DMS79 (cell line): ENCODE measurements around the gene ACAD9.
"Not testable (repeated sequence)": the region's sequence is repeated elsewhere in the genome, so short reads cannot be mapped to it uniquely, and the experiment has no call there.

ENCODE experiments used
- DNase-seq: peaks from one replicate; lab custom pipeline; 2025; lab: John Stamatoyannopoulos, UW

Gene ACAD9

DNA sequence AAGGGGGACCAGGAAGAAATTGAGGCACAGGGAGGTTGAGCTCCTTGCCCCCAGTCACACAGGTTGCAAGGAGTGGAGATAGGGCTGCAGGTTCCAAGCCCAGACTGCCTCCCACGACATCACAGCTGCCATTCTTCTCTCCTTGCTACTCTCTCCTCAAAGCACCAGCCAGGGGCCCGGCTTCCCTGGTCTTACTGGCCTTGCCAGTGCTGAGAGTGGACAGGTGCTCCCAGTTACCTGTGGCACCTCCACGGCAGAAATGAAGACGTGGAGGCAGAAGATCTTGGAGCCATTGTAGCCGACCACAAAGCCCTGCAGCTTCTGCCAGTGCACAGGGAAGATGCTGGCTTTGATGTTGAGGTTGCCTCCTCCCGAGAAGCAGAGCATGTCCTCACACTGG, 17.9 kb upstream of the ACAD9 start:
- no peak for DNase-seq

DNA sequence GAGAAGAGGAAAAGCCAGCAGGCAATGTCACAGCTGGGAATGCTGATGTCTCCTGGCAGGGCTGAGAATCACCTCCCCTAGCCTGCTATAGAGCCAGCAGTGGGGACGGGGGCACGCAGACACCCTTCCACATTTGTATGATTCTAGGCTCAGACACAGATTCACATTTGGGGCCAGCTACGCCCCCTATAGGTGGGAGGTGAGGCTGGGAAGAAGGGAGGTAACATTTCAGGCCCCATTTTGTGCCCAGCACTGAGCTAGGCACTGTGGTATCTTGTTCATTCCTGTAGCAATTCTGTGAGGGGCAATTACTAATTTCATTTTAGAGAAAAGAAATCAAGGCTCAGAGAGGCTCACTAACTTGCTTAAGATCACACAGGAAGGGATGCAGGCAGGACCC, 15.9 kb upstream of the ACAD9 start:
- DNase-seq, result no peak

DNA sequence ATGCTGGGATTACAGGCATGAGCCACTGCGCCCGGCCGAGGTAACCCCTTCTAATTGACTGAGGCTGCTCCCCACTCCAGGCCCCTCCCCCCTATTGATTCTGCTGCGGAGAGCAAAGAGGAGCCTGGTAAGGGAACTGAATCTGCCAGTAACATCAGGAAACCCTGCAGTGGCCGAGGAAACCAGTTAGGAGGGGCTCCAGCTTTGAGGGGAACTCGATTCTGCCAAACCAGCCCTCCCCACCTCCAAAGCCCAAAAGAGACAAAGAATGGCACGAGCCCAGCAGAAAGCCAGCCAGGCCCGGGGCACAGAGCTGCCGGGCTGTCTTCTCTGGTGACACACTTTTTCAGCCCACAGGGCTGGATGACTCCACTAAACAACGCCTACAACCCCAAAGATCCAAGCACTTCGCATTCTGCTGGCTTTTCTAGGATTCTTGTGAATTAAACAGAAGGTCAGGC, 15.0 kb upstream of the ACAD9 start:
- no peak for DNase-seq

DNA sequence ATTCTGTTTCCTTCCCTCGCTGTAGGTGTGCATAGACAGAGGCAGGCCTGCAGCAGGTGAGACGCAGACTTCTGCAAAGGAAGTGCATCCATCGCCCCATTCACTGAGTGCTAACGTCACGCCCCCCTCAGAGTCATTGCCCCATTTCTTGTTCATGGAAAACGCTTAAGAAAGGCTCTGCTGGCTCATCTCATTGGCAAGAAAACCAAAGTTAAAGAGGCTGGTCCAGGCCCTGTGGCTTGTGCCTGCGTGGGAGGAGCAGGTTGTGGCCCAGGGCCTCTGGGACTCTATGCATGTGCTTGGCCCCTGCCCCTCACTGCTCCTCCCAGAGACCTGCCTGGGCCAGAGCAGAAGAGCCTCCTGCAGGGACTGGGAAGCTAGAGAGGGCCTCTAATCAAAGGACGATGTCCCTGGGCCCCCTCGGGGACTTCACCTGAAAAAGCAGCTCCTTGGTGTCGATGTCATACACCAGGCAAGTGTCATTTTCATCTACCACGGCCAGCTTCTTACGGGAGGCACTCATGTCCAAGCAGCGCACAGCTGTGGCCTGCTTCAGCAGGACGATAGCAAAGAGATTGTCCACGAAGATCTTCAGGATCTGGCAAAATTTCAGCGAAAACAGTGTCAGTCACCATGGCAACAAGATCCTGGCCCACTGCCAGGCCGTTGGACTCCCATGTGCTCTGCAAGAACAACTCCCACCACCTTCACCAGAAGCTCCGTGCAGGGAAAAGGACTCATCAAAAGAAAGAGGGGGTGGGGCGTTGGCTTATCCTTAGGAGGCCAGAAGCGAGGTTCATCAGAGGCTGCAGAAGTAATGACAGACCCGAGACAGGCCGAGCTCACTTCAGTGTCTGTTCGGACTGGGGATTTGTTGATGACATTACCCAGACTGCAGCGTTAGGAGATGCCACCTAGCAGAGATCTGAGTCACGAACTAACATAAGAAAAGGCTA, 14.3 kb upstream of the ACAD9 start:
- not testable (repeated sequence) for DNase-seq

DNA sequence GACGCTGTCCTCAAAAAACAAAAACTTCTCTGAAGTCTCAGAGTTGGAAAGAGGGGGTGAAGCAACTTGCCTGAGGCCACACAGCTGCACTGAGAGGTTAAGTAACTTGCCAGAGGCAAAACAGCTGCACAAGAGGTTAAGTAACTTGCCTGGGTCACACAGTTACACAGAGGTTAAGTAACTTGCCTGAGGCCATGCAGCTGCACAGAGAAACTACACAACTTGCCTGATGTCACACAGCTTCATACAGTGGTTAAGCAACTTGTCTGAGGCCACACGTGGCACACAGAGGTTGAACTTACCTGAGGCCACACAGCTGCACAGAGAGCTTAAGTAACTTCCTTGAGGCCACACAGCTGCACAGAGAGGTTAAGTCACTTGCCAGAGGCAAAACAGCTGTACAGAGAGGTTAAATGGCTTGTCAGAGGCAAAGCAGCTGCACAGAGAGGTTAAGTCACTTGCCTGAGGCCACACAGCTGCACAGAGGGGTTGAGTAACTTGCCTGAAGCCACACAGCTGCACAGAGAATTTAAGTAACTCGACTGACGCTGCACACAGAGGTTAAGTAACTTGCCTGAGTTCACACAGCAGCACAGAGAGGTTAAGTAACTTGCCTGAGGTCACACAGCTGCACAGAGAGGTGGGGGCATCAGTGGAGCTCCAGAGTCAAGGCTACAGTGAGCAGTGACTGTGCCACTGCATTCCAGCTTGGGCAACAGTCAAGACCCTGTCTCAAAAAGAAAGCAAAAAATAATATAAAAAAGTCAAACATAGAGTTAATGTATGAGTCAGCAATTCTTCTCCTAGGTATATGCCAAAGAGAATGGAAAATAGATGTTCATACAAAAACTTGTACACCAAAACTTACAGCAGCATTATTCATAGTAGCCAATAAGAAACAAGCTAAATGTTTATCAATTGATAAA, 12.0 kb upstream of the ACAD9 start:
- DNase-seq, result no peak

DNA sequence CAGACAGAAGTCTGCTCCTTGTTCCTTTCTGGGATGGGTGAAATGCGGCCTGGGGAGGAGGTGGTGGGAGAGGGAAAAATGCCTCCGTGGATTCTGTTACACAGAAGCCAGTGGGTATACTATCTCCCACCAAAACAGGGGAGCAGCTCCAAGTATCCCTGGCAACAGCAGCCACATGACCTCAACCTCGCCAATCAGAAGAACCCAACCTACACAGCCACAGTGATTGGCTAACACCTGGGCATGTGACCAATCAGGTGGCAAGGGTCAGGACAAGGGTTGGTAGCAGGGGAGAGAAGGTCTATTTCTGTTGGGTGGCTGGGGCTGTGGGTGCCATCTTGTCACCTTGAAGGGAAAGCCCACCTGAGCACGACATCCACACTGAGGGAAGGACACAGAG, 9.1 kb upstream of the ACAD9 start:
- no peak for DNase-seq

DNA sequence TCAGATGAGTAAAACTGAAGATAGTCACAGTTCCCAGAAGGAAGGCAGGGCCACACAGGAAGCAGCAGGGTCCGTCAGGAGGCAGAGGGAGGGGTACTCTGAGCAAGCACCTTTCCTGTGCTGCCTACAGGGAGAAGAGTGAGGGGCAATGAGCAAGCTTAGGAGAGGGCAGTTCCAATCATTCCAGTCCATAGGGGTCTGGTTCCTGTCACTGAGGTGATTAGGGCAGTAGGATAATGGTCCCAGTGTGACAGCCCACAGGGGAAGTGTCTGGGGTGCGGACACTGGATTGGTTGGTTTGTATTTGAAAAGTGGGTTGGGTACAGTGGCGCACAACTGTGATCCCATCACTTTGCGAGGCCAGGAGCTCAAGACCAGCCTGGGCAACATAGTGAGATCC, 7.1 kb upstream of the ACAD9 start:
- DNase-seq, result no peak

DNA sequence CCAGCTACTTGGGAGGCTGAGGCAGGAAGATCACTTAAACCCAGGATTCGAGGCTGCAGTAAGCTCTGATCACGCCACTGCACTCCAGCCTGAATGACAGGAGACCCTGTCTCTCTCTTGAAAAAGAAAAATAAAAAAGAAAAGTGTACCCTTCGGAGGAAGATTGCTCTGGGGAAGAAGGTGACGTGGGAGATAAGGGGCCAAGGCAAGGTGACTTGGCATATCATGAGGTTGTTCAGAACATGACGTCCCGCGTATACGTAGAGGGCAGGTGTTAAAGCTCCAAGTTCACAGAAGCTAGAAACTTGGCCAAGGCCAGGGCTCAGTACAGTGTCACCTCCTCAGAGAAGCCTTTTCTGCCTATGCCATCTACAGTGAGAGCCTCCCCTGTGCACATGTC, 6.7 kb upstream of the ACAD9 start:
- no peak for DNase-seq

DNA sequence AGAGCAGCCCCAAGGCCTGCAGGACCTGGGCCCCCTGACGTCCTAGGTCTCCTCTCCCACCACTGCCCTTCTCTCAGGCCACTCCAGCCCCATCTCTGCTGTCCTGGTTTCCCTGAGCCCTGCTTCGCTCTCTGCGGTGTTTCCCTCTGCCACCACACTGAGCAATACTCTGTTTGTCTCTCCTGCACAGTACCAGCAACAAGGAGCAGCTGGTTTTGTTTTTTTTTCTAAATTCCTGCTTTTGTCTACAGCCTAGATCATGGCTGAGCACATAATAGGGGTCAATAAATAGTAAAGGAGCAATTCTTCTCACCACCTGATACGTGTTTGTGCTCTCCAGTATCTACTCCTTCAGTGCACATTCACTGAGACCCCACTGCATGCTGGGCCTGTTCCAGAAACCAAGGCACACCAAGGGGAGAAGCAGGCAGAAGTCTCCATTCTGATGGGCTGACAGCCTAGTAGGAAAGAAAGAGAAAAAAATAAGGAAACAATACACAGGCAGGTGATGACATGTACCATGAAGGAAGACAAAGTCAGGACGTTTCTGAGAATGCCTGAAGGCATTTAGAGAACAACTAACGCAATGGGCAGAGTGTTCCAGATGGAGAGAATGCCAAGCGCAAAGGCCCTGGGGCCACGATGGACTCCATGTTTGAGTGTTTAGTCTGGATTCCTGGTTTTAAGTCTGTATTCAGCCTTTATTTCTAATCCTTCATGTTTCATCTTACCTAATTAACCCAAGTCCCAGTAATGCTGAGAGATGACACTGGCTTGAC, 6.0 kb upstream of the ACAD9 start:
- no peak for DNase-seq

DNA sequence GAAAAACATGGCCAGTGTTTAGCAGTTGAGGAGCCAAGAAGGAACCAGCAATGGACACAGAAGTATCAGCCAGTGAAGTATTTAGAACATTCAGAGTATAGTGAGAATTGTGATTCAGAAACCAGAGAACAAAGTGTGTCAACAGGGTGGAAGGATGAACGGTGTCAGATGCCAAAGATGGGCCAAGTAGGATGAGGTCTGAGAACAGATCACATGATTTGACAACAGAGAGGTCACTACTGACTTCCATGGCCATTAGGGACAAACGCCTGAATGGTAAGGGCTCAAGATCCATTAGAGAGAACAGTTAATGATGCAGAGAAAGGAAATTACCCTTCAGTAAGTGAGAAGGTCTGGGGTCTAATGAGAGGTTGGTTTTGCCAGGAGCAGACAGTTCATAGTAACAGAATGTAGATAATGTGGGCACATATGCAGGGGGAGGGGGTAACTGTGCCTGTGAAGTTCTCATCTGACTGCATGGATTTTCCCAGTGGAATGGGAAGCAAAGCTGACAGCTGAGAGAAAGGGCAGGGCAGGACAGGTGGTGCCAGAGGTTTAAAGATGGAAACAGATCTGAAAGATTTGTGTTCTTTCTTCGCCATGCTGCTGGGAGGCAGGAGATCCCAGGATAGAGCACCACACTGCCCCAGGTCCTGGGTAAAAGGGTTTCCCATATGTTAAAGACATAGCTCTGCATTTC, 4.8 kb upstream of the ACAD9 start:
- peak; percentile 7 for DNase-seq

DNA sequence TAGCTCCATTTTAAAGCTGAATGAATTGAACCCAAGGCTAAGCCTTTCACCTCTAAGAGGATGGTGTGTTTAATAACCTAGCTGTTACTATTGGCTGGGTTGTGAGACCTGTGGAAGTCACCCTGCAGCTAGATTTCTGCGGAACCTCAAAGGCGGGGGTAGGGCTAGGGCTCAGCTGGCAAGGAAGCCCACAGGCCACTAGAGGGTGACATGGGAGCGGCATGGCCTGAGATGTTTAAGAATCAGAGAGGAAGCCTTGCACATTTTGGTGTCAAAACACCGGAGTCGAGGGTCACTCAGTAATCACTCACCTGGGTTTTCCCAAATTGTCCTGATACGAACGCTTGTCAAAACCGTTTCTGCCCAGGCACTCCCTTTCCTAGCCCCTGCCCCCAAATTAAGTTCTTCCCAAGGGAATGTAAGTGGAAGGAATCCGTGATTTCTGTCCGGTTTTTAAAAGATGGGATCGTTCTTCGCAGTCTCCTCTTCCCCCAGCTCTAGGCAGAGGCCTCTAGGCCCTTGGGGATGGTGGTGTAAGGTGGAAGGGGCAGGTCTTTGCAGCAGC, 3.8 kb upstream of the ACAD9 start:
- no peak for DNase-seq

DNA sequence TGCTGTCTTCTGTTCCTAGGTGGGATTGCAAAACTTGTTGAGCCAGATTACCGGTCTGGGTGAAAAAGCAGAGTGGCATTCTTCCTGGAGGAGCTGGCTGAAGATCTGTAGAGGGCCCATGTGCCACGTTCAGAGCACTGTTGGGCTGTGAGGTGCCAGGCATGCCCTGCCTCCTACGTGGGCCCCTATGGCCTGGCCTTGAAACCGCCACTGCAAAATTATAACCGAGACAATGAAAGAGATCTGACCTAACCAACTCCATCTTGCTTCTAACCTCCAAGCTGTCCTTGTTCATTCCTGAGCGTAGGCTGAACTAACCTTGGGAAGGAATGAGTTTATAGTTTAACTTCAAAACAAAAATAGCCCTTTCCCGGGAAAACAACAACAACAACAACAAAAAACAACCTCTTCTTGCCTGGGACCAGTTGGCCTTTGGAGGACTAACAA, 1.4 kb upstream of the ACAD9 start:
- no peak for DNase-seq

DNA sequence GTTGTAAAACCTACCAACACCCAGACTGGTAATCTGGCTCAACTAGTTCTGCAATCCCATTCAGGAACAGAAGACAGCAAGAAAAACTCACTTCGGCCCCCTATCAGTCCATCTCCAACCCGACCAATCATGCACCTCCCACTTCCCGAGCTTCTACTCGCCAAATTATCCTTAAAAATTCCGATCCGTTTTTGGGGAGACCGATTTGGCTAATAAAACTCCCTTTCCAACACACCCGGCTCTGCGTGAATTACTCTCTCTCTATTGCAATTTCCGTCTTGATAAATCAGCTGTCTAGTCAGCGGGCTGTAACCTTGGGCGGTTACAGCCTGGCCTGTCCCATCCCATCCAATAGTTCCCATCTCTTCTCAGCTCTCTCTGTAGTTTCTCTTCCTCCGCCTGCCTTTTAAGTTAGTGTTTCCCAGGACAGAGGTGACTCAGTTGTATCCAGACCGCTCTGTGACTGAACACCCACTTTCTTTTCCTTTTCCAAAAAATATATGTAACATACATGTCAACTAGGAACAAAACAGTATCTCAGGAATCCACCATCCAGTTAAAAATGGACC, 780 bp upstream of the ACAD9 start:
- DNase-seq, result no peak

DNA sequence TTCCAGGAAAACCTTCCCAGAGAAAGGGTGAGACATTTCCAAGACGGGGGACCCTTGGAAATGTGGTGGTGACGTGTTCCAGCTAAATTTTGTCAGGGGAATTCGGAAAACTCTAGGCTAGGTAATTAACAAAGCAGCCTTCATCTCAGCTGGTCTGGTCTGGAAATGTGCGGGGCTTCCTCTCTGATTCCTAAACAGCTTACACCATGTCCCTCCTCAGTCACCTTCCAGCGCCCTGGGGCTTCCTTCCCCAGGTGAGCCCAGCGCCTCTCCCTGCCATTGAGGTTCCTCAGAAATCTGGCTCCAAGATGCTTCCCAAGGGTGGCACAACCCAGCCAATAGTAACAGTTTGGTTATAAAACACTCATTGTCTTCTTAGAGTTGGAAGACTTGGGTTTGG, 571 bp downstream of the ACAD9 start:
- no peak for DNase-seq

DNA sequence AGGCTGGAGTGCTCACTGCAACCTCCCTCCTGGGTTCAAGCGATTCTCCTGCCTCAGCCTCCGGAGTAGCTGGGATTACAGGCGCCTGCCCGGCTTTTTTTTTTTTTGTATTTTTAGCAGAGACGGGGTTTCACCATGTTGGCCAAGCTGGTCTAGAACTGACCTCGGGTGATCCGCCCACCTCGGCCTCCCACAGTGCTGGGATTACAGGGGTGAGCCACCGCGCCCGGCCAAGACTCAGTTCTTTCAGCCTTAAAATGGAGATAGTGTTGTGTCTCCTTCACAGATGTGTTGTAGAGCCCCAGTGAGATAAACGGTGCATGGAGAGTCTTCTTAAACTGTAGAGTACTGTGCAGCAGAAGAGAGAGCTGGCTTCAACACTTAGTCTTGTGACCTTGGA, 1.0 kb downstream of the ACAD9 start:
- not testable (repeated sequence) for DNase-seq

DNA sequence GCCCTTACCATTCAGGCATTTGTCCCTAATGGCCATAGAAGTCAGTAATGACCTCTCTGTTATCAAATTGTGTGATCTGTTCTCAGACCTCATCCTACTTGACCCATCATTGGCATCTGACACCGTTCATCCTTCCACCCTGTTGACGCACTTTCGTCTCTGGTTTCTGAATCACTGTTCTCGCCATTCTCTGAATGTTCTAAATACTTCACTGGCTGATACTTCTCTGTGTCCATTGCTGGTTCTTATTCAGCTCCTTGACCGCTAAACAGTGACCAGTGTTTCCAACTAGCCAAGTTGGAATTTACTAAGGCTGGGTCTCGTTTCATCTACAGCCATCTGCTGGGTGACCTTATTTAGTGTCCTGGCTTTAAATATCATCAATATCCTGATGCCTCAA, 2.2 kb downstream of the ACAD9 start:
- no peak for DNase-seq

DNA sequence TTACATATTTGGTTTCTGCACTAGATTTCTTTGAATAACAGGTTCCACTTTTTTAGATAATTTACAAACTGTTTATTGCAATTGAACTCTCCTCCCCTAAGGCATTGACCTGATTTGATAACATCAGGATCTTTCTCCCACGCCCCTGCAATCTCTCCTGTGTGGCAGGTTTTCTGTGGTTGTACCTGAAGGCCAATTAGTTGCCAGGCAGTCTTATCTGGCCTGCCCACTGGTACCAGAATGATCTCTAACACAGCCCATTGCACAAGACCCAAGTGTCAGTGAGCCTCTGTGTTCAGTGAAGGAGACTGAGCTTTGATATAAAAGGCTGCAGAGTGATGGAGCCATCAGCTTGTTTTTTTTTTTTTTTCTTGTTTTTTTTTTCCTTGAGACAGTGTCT, 3.3 kb downstream of the ACAD9 start:
- no peak for DNase-seq

DNA sequence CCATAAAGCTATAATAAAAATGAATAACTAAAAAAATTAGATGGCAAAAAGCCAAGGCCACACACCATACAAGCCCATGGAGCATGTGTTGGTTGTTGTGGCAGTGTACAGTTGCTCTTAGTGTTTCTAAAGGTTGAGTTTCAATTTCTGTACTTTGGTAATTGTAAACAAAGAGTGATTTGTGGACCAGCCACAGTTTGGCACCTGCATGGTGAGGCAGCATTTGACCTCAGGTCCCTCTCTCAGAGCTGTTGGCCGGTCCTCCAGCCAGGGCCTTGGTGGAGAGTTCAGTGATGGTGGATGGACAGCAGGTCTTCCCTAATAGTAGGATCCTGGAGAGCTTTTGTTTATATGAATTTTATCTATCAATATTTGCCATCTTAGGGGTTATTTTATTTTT, 5.6 kb downstream of the ACAD9 start:
- no peak for DNase-seq

DNA sequence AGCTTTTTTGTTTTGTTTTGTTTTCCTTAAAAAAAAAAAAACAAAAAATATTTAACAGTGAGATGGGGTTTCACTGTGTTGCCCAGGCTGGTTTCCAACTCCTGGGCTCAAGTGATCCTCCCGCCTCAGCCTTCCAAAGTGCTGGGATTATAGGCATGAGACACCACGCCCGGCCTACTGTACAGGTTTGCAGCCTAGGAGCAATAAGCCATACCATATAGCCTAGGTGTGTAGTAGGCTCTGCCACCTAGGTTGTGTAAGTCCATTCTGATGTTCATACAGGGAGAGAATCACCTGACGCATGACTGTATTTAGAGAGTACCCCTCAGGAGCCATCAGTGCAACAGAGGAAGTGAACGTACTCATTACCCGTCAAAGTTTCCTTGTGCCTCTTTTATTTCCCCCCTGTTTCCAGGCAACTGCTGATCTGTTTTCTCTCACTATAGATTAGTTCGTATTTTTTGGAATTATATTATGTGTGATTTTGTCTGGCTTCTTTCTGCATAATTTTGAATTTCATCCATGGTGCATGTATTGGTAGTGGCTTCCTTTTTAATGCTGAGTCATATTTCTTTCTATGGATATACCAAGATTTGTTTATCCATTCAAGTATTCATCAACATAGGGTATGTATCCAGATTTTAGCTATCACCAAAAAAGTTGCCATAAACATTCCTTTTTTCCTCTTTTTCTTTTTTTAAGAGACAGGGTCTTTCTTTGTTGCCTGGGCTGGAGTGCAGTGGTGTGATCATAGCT, 9.9 kb downstream of the ACAD9 start:
- DNase-seq, result no peak
